Heart left ventricle (tissue), 16 donors: Measurements from ENCODE around the gene HTRA1. TPM values are rescaled to one million over a fixed set of nuclear protein-coding genes. Genes with fewer than 3 reads are reported as not detected.
A peak's percentile ranks its signal among the peaks of the same experiment; 100 is the strongest.

Experiments used
- ATAC-seq, 4 donors: fragments of 200-7000 bp; cut with Tn5 transposase; one replicate each; pipeline ENCODE4 v1.9.1; 2020 to 2022; ENCODE audit warnings: moderate library complexity in 4 of 4, mild to moderate bottlenecking in 3 of 4, moderate number of reproducible peaks in 1 of 4
- DNase-seq, 5 donors: peaks; one replicate each; pipeline ENCODE4 v3.0.0-alpha.2; 2020
- H3K27ac ChIP-seq, 12 donors: fragments of 200-600 bp; sonication (generic) in 4 of 12; one replicate each; pipeline versions ENCODE4 v1.5.0 to v1.8.0; 2016 to 2022; ENCODE audit warnings: mild to moderate bottlenecking in 2 of 12
- H3K27me3 ChIP-seq, 9 donors: fragments of 200-600 bp; sonication (generic) in 2 of 9; one replicate each; pipeline versions ENCODE4 v1.5.1 to v1.8.0; 2016 to 2022; ENCODE audit warnings: mild to moderate bottlenecking in 3 of 9
- H3K36me3 ChIP-seq, 9 donors: fragments of 200-600 bp; sonication (generic) in 2 of 9; one replicate each; pipeline versions ENCODE4 v1.5.0 to v1.8.0; 2018 to 2022; ENCODE audit warnings: mild to moderate bottlenecking in 2 of 9
- H3K4me1 ChIP-seq, 12 donors: fragments of 200-600 bp; sonication (generic) in 4 of 12; one replicate each; pipeline versions ENCODE4 v1.5.0 to v1.8.0; 2016 to 2022; ENCODE audit warnings: mild to moderate bottlenecking in 3 of 12
- H3K4me3 ChIP-seq, 12 donors: fragments of 200-600 bp; sonication (generic) in 4 of 12; one replicate each; pipeline versions ENCODE4 v1.5.0 to v1.8.0; 2017 to 2022; ENCODE audit warnings: mild to moderate bottlenecking in 9 of 12, moderate library complexity in 4 of 12
- H3K9me3 ChIP-seq, 12 donors: fragments of 200-600 bp; sonication (generic) in 4 of 12; one replicate each; pipeline versions ENCODE4 v1.5.0 to v1.8.0; 2016 to 2022; ENCODE audit warnings: mild to moderate bottlenecking in 1 of 12
- CTCF ChIP-seq, 12 donors: fragments of 200-600 bp; sonication (generic) in 4 of 12; IDR thresholded peaks; one replicate each; pipeline versions ENCODE4 v1.5.0 to v1.8.0; 2018 to 2022; ENCODE audit warnings: antibody characterized with exemption in 12 of 12, mild to moderate bottlenecking in 5 of 12
- POLR2A ChIP-seq, 2 donors: fragments of 450-650 bp; IDR thresholded peaks; one replicate each; pipeline ENCODE4 v1.6.1; 2017; ENCODE audit warnings: antibody characterized with exemption in 2 of 2, mild to moderate bottlenecking in 2 of 2, moderate library complexity in 2 of 2
- WGBS, 4 donors: extraction: QIAGEN DNeasy Blood & Tissue Kit in 2 of 4; methylation state at CpG; one replicate each; pipeline versions ENCODE4 v1.1.5 to v1.1.7; 2013 to 2018; 5-methylcytosine and 5-hydroxymethylcytosine counted together
- intact Hi-C, 10 donors: fragments of 100-400 bp; cut with DNase I; formaldehyde crosslinking; loops; one replicate each; pipeline versions ENCODE4 v1.11.1 to v1.14.2; 2022
- polyA plus RNA-seq, 2 donors: library from polyadenylated mRNA; stranded (reverse); fragments of 200-250 nt; gene quantifications; one replicate each; pipeline ENCODE4 v1.2.3, GENCODE V29; 2013
- total RNA-seq, 9 donors: library from RNA; depleted of rRNA in 2 of 9; stranded (reverse); fragments of >200 nt in 2 of 9; fragmentation: NEBNext Ultra II Directional in 3 of 9; extraction: Animal tissue kit (Norgen Biotek cat#: 25700) in 3 of 9; gene quantifications; one replicate each; pipeline versions ENCODE4 v1.1.0 to v1.2.4, GENCODE V29; 2016 to 2023
- donor health status: ischemic (EF 13 %, LVEDD 7.1; RV severe dilation, severe dysfunction).
- donor health status: healthy with polysubstance abuse.
- donor health status: DM: no; HTN: yes; CAD: no.
- donor health status: DM: no; HTN: no; CAD: no.
- donor health status: ischemic (EF 25% LVEDD 6.9; RV normal size, moderate dysfunction).
- donor health status: ischemic (EF 25% LVEDD 5.7; RV mildly dilated, moderate dysfunction).
- donor health status: healthy.
- donor health status: DM: yes; HTN: yes; CAD: no.
- donor health status: ischemic (EF 35%, LVEDD 5.7; RV mildly dilated, moderate dysfunction).
- donor health status: nonischemic (EF 11% LVEDD 7.7; RV severe dilation, severe dysfunction).
- donor health status: DM: yes; HTN: yes; CAD: no.
- donor health status: PGD.
- donor health status: ischemic (EF 29% LVEDD 5.4; RV normal size, mild dysfunction).
- donor health status: nonischemic (EF 23%, LVEDD 6.1; RV moderate dilation, normal function).

The HTRA1 gene
- total and polyA plus RNA-seq, 11 donors: 30.5 to 153 (median 54.5) TPM

GRCh38 chr10:122422266-122422989, 38.9 kb upstream of the HTRA1 start:
- intact Hi-C loops: loop anchor here in 2 of 10 donors (5.0 kb wide), 2 partner anchors 35 to 45 kb away; no protein-coding TSS in a partner anchor
- Histone ChIP-seq H3K9me3 (no peaks in the 10 kb centered on the region), H3K27ac (peak overlapping the region in 2 of 12 donors; percentile 5 to 34), H3K4me1 (peaks cover 0 to 47% (median 11%) of the 10 kb centered on the region in 12 donors), H3K4me3 (no peak overlapping the region), H3K36me3 (peaks cover 0 to 91% (median 25%) of the 10 kb centered on the region in 9 donors), H3K27me3 (no peaks in the 10 kb centered on the region)
- TF ChIP-seq POLR2A (IDR thresholded peaks at IDR 0.05) (no peak), CTCF (IDR thresholded peaks at IDR 0.05) (no peak)
- DNase-seq (no peak), ATAC-seq (peak in 2 of 4 donors; percentile 38 to 51)
- WGBS, 4 donors: 61 to 73% (median 70%) methylated on average over 5 of the region's 5 CpGs

GRCh38 chr10:122424059-122424458, 37.3 kb upstream of the HTRA1 start:
- no peak for DNase-seq
- 94 to 97% (median 95%) methylated on average over 2 of the region's 2 CpGs for whole genome bisulfite sequencing, 4 donors
- H3K27ac ChIP-seq: no peak overlapping the region
- peaks cover 0 to 89% (median 21%) of the 10 kb centered on the region in 9 donors for H3K36me3 ChIP-seq
- H3K4me3 ChIP-seq: no peak overlapping the region
- no peaks in the 10 kb centered on the region for H3K9me3 ChIP-seq
- intact Hi-C loops: loop anchor here in 2 of 10 donors (5.0 kb wide), 2 partner anchors 37 to 47 kb away; no protein-coding TSS in a partner anchor
- TF ChIP-seq CTCF (IDR thresholded peaks at IDR 0.05) (no peak), POLR2A (IDR thresholded peaks at IDR 0.05) (no peak)
- H3K4me1 ChIP-seq: peaks cover 0 to 37% (median 14%) of the 10 kb centered on the region in 12 donors
- no peaks in the 10 kb centered on the region for H3K27me3 ChIP-seq
- ATAC-seq: no peak

GRCh38 chr10:122426829-122427228, 34.5 kb upstream of the HTRA1 start:
- Histone ChIP-seq H3K4me3 (no peak overlapping the region), H3K4me1 (peaks cover 0 to 14% (median 3%) of the 10 kb centered on the region in 12 donors), H3K27me3 (no peaks in the 10 kb centered on the region), H3K9me3 (no peaks in the 10 kb centered on the region), H3K27ac (no peak overlapping the region), H3K36me3 (peaks cover 0 to 91% (median 36%) of the 10 kb centered on the region in 9 donors)
- 83 to 89% (median 85%) methylated on average over 6 of the region's 6 CpGs for WGBS, 4 donors
- DNase-seq: no peak
- intact Hi-C loops: no loop called here
- no peak for TF ChIP-seq POLR2A (IDR thresholded peaks at IDR 0.05)
- TF ChIP-seq CTCF (IDR thresholded peaks at IDR 0.05): no peak
- no peak for ATAC-seq

GRCh38 chr10:122427280-122427679, 34.1 kb upstream of the HTRA1 start:
- intact Hi-C loops: no loop called here
- peaks cover 0 to 91% (median 36%) of the 10 kb centered on the region in 9 donors for H3K36me3 ChIP-seq
- WGBS, 4 donors: 69 to 73% (median 70%) methylated on average over 2 of the region's 2 CpGs

More at GRCh38 chr10:122427280-122427679, 34.1 kb upstream of the HTRA1 start:
- DNase-seq: no peak
- no peak overlapping the region for H3K4me3 ChIP-seq
- no peak for TF ChIP-seq POLR2A (IDR thresholded peaks at IDR 0.05)
- no peak for TF ChIP-seq CTCF (IDR thresholded peaks at IDR 0.05)
- H3K4me1 ChIP-seq: peaks cover 0 to 11% (median 2%) of the 10 kb centered on the region in 12 donors
- ATAC-seq: no peak
- no peaks in the 10 kb centered on the region for H3K9me3 ChIP-seq
- H3K27ac ChIP-seq: no peak overlapping the region
- H3K27me3 ChIP-seq: no peaks in the 10 kb centered on the region
